Kidney (tissue), 14 donors: ENCODE data around the gene KDM4C. TPM values are rescaled to one million over a fixed set of nuclear protein-coding genes. Genes with fewer than 3 reads are reported as not detected.

Experiments used
- DNase-seq, 5 donors: peaks; one replicate each; pipeline ENCODE4 v3.0.0-alpha.2; 2013 to 2020
- FAIRE-seq: peaks from 2 replicates; lab custom pipeline; 2012; peaks lifted over from hg19 to GRCh38; lab: Jason Lieb, UNC
- H3K27ac ChIP-seq, 2 donors: one replicate each; pipeline ENCODE4 v1.7.0; 2013; ENCODE audit warnings: low read depth in 2 of 2, low read length in 2 of 2, inconsistent platforms in 1 of 2
- H3K27me3 ChIP-seq: one replicate; pipeline ENCODE4 v1.7.1; 2013; ENCODE audit warnings: low read length, inconsistent platforms; ENCODE audit not compliant: control insufficient read depth, insufficient read depth
- H3K36me3 ChIP-seq, 3 donors: one replicate each; pipeline versions ENCODE4 v1.7.0 to v1.7.1; 2013; ENCODE audit warnings: low read length in 3 of 3, control low read depth in 1 of 3, inconsistent platforms in 1 of 3; ENCODE audit not compliant: insufficient read depth in 3 of 3, control insufficient read depth in 2 of 3
- H3K4me1 ChIP-seq, 3 donors: one replicate each; pipeline versions ENCODE4 v1.7.0 to v1.7.1; 2013; ENCODE audit warnings: low read length in 3 of 3, inconsistent platforms in 1 of 3, low read depth in 1 of 3; ENCODE audit not compliant: control insufficient read depth in 2 of 3, insufficient read depth in 2 of 3
- H3K4me3 ChIP-seq, 3 donors: one replicate each; pipeline versions ENCODE4 v1.7.0 to v1.8.1; 2013; ENCODE audit warnings: low read length in 3 of 3, control low read depth in 1 of 3, inconsistent platforms in 1 of 3
- H3K9ac ChIP-seq, 3 donors: one replicate each; pipeline versions ENCODE4 v1.7.0 to v1.7.1; 2013; ENCODE audit warnings: low read length in 3 of 3, control low read depth in 1 of 3, inconsistent platforms in 1 of 3
- H3K9me3 ChIP-seq, 3 donors: one replicate each; pipeline versions ENCODE4 v1.7.0 to v1.7.1; 2013; ENCODE audit warnings: low read length in 3 of 3, control low read depth in 1 of 3, inconsistent platforms in 1 of 3; ENCODE audit not compliant: control insufficient read depth in 2 of 3, insufficient read depth in 1 of 3
- intact Hi-C: fragments of 100-400 bp; cut with DNase I; formaldehyde crosslinking; loops from one replicate; pipeline ENCODE4 v1.11.1; 2022
- polyA plus RNA-seq: library from polyadenylated mRNA; stranded (reverse); fragments of 350-450 nt; fragmentation: Illumina TruSeq; extraction: RNeasy Lipid Tissue Mini Kit (QIAGEN cat#74804); gene quantifications from one replicate; pipeline ENCODE4 v1.2.3, GENCODE V29; 2014; ENCODE audit warnings: low read depth, low replicate concordance; ENCODE audit not compliant: insufficient read depth
- total RNA-seq: library from RNA; stranded (reverse); fragmentation: NEBNext Ultra II Directional; extraction: Animal tissue kit (Norgen Biotek cat#: 25700); gene quantifications from one replicate; pipeline ENCODE4 v1.2.1, GENCODE V29; 2021
- TF ChIP-seq, protein P1 (sequence below): IDR thresholded peaks from 3 replicates; pipeline ENCODE4 v1.5.1; 2012; ENCODE audit warnings: mild to moderate bottlenecking, moderate library complexity, borderline replicate concordance; ENCODE audit not compliant: insufficient read depth; ENCODE audit errors: extremely low read depth
- donor health status: control.
- donor health status: control.
- donor health status: control.
- donor health status: control.
- donor health status: control.
- donor health status: DM: yes; HTN: yes; CAD: no.
- donor health status: Normal renal cell carcinoma (clear cell type).

Gene KDM4C
- total and polyA plus RNA-seq, 2 donors from 2014 or later = 7.1 to 47.1 TPM

GRCh38 chr9:6761306-6761705 is 3.5 kb downstream of the KDM4C start:
- TF ChIP-seq, protein P1, sequence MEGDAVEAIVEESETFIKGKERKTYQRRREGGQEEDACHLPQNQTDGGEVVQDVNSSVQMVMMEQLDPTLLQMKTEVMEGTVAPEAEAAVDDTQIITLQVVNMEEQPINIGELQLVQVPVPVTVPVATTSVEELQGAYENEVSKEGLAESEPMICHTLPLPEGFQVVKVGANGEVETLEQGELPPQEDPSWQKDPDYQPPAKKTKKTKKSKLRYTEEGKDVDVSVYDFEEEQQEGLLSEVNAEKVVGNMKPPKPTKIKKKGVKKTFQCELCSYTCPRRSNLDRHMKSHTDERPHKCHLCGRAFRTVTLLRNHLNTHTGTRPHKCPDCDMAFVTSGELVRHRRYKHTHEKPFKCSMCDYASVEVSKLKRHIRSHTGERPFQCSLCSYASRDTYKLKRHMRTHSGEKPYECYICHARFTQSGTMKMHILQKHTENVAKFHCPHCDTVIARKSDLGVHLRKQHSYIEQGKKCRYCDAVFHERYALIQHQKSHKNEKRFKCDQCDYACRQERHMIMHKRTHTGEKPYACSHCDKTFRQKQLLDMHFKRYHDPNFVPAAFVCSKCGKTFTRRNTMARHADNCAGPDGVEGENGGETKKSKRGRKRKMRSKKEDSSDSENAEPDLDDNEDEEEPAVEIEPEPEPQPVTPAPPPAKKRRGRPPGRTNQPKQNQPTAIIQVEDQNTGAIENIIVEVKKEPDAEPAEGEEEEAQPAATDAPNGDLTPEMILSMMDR = no peak
- no peak overlapping the region for H3K27ac ChIP-seq
- no peak for FAIRE-seq
- peaks cover 0 to 2% (median 0%) of the 10 kb centered on the region in 3 donors for H3K4me1 ChIP-seq
- H3K4me3 ChIP-seq = no peak overlapping the region
- no peaks in the 10 kb centered on the region for H3K36me3 ChIP-seq
- no peaks in the 10 kb centered on the region for H3K27me3 ChIP-seq
- no peaks in the 10 kb centered on the region for H3K9me3 ChIP-seq
- H3K9ac ChIP-seq = no peak overlapping the region
- peak in 1 of 5 donors; percentile 16 for DNase-seq
- intact Hi-C loops = no loop called here

DNA sequence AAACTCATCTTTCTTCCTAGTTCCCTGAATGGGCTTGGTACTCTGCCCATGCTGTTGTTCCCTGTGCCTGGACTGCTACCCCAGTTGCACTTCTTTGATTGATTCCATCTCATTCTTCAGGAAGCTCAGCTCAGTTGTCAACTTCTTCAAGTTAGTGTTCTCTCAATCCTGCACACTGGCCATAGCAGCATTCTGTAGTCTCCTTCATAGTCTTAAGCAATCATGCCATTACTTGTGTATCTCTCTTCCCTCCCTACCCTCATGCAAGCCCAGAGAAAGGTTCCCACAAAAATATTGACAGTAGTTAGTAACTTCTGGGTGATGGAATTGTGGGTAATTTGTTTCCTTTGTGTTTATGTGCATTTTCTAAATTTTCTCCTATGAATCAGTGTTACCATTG is 5.5 kb downstream of the KDM4C start:
- Histone ChIP-seq H3K4me1 (peaks cover 0 to 2% (median 0%) of the 10 kb centered on the region in 3 donors), H3K9ac (no peak overlapping the region), H3K9me3 (no peaks in the 10 kb centered on the region), H3K27me3 (no peaks in the 10 kb centered on the region), H3K36me3 (no peaks in the 10 kb centered on the region), H3K27ac (no peak overlapping the region), H3K4me3 (no peak overlapping the region)
- intact Hi-C loops = no loop called here
- TF ChIP-seq, protein P1 = no peak
- FAIRE-seq (no peak), DNase-seq (no peak)

- no peak for FAIRE-seq
- Histone ChIP-seq H3K4me1 (peaks cover 0 to 2% (median 0%) of the 10 kb centered on the region in 3 donors), H3K36me3 (no peaks in the 10 kb centered on the region), H3K9me3 (no peaks in the 10 kb centered on the region), H3K27ac (no peak overlapping the region), H3K27me3 (no peaks in the 10 kb centered on the region), H3K4me3 (no peak overlapping the region), H3K9ac (no peak overlapping the region)
- TF ChIP-seq, protein P1 = no peak
- intact Hi-C loops = no loop called here
- DNase-seq = no peak
Observed at GRCh38 chr9:6764011-6764410, 6.2 kb downstream of the KDM4C start.

DNA sequence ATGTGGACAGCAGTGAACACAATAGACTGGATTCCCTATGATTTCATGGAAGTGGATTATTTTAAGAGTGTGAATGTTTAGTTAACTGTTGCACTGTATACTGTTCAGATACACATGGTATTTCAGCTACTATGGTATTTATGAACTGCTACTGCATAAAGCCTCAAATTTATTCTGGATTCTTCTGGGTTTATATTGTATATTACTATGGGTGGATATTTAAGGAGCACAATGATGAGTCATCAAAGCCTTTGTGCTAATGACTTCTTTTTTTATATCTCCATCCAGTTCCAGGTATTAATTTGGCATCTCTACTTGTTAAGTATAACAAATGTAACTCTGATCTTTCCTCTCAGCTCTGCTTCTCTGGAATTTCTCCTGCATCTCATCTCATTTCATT is 6.8 kb downstream of the KDM4C start:
- Histone ChIP-seq H3K27me3 (no peaks in the 10 kb centered on the region), H3K9ac (no peak overlapping the region), H3K9me3 (no peaks in the 10 kb centered on the region), H3K4me3 (no peak overlapping the region), H3K27ac (no peak overlapping the region), H3K4me1 (peaks cover 0 to 2% (median 0%) of the 10 kb centered on the region in 3 donors), H3K36me3 (no peaks in the 10 kb centered on the region)
- FAIRE-seq = no peak
- no peak for DNase-seq
- intact Hi-C loops = no loop called here
- TF ChIP-seq, protein P1 = no peak
